K562 (cell line): ENCODE measurements around the gene DCAF5. TPM values are rescaled to one million over a fixed set of nuclear protein-coding genes. Genes with fewer than 3 reads are reported as not detected.

Experiments used
- ATAC-seq: fragments of 200-7000 bp; cut with Tn5 transposase; 3 replicates; pipeline ENCODE4 v1.9.1; 2020; ENCODE audit warnings: moderate library complexity
- BruUV-seq: library from RNA; stranded (reverse); fragments of 400-500 nt; replicated peaks from 2 replicates; lab custom pipeline; 2021; lab: Mats Ljungman, UMichigan
- CTCF ChIA-PET: fragments of 300-600 bp; formaldehyde crosslinking; extraction: SDS; loops from one replicate; lab custom pipeline; 2021; ENCODE audit warnings: low intra/inter-chr PET ratio; lab: Yijun Ruan, JAX
- POLR2A ChIA-PET: fragments of 300-600, 350-650 bp; sonication (Branson Sonifier 250); formaldehyde crosslinking; extraction: SDS; loops from one replicate; lab custom pipeline; 2021; ENCODE audit warnings: antibody characterized with exemption, inconsistent platforms; lab: Yijun Ruan, JAX
- DNase-seq, 4 experiments: peaks; one replicate each; pipeline versions ENCODE4 v3.0.0 to v3.0.0-alpha.2; 2011 to 2018; ENCODE audit warnings: low spot score in 3 of 4, mixed read lengths in 3 of 4; ENCODE audit errors: extremely low read depth in 1 of 4
- FAIRE-seq: peaks from 2 replicates; lab custom pipeline; 2011; peaks lifted over from hg19 to GRCh38; lab: Jason Lieb, UNC
- H2AFZ ChIP-seq: 2 replicates; pipeline ENCODE4 v1.6.0; 2011; ENCODE audit warnings: low read depth, low read length, control low read depth, inconsistent platforms
- H3K27ac ChIP-seq: fragments of 200-600 bp; 3 replicates; pipeline ENCODE4 v1.8.0; 2011; ENCODE audit warnings: low read depth, mild to moderate bottlenecking, control low read depth, inconsistent platforms, low read length, moderate library complexity, mixed read lengths; ENCODE audit errors: extremely low read depth
- H3K27me3 ChIP-seq, 2 experiments: fragments of 300-600 bp in 1 of 2; 2 replicates in 1 of 2; 3 replicates in 1 of 2; pipeline versions ENCODE4 v1.6.0 to v1.8.0; 2011; ENCODE audit warnings: inconsistent platforms in 2 of 2, low read length in 2 of 2, mild to moderate bottlenecking in 1 of 2, mixed read lengths in 1 of 2, moderate library complexity in 1 of 2; ENCODE audit not compliant: control insufficient read depth in 2 of 2, insufficient read depth in 2 of 2
- H3K36me3 ChIP-seq: fragments of 300-600 bp; 3 replicates; pipeline ENCODE4 v1.8.0; 2011; ENCODE audit warnings: mild to moderate bottlenecking, low read length, inconsistent platforms; ENCODE audit not compliant: control insufficient read depth, insufficient read depth
- H3K4me1 ChIP-seq, 2 experiments: fragments of 200-600 bp in 1 of 2; replicated peaks in 1 of 2; 2 replicates in 1 of 2; 3 replicates in 1 of 2; pipeline versions ENCODE4 v1.5.1 to v1.8.0; 2011; ENCODE audit warnings: inconsistent platforms in 2 of 2, low read length in 2 of 2, mild to moderate bottlenecking in 1 of 2, mixed read lengths in 1 of 2, moderate library complexity in 1 of 2; ENCODE audit not compliant: control insufficient read depth in 2 of 2, insufficient read depth in 2 of 2
- H3K4me2 ChIP-seq: 2 replicates; pipeline ENCODE4 v1.6.1; 2011; ENCODE audit warnings: low read length, control low read depth, inconsistent platforms, mixed read lengths; ENCODE audit not compliant: insufficient read depth
- H3K4me3 ChIP-seq: fragments of 200-600 bp; sonication (generic), shearing (Covaris generic); 2 replicates; pipeline ENCODE4 v1.5.1; 2016; ENCODE audit warnings: control low read depth, inconsistent platforms
- H3K79me2 ChIP-seq: fragments of 200-600 bp; 3 replicates; pipeline ENCODE4 v1.8.0; 2011; ENCODE audit warnings: low read length, inconsistent platforms; ENCODE audit not compliant: control insufficient read depth, insufficient read depth
- H3K9ac ChIP-seq, 2 experiments: 2 replicates each; pipeline versions ENCODE4 v1.6.0 to v1.6.1; 2011; ENCODE audit warnings: low read depth in 2 of 2, low read length in 2 of 2, control low read depth in 1 of 2, inconsistent platforms in 1 of 2, mild to moderate bottlenecking in 1 of 2, mixed read lengths in 1 of 2; ENCODE audit not compliant: insufficient read depth in 1 of 2
- H3K9me1 ChIP-seq: one replicate; pipeline ENCODE4 v1.6.0; 2011; ENCODE audit warnings: inconsistent platforms, mild to moderate bottlenecking, low read length, moderate library complexity; ENCODE audit not compliant: control insufficient read depth, insufficient read depth
- H3K9me3 ChIP-seq: replicated peaks from 2 replicates; pipeline ENCODE4 v1.5.1; 2011; ENCODE audit warnings: low read depth, low read length, inconsistent platforms; ENCODE audit not compliant: control insufficient read depth, insufficient read depth
- H4K20me1 ChIP-seq: replicated peaks from 2 replicates; pipeline ENCODE4 v1.6.1; 2011; ENCODE audit warnings: low read length, inconsistent platforms, mixed read lengths; ENCODE audit not compliant: control insufficient read depth, insufficient read depth
- C11orf30 ChIP-seq: fragments of 450-650 bp; IDR thresholded peaks from 2 replicates; pipeline ENCODE4 v1.6.1; 2016; ENCODE audit warnings: low read depth, mild to moderate bottlenecking
- MAFF ChIP-seq: IDR thresholded peaks from 2 replicates; pipeline ENCODE4 v1.6.1; 2012; ENCODE audit warnings: low read length, improper control_type of control experiment
- TSHZ1 ChIP-seq: fragments of 250-450 bp; sonication (Bioruptor Pico); IDR thresholded peaks from 2 replicates; pipeline ENCODE4 v1.4.0; 2020; ENCODE audit warnings: mild to moderate bottlenecking, moderate library complexity
- ZNF316 ChIP-seq: fragments of 450-650 bp; IDR thresholded peaks from 2 replicates; pipeline ENCODE4 v1.6.1; 2016
- WGBS: fragments of 100-300 bp; shearing (Covaris generic); methylation state at CpG from one replicate; pipeline ENCODE4 v1.1.6; 2016; ENCODE audit warnings: low coverage, mixed read lengths; ENCODE audit not compliant: insufficient coverage; ENCODE audit errors: missing lambda C conversion rate; 5-methylcytosine and 5-hydroxymethylcytosine counted together
- in situ Hi-C: fragments of 300-500 bp; cut with MboI; formaldehyde crosslinking; loops from 4 replicates; pipeline ENCODE4 v1.15.0; 2018; ENCODE audit warnings: inconsistent platforms, mixed read lengths
- intact Hi-C: fragments of 100-400 bp; cut with micrococcal nuclease; formaldehyde crosslinking; loops from 2 replicates; pipeline ENCODE4 v1.14.2; 2022
- polyA plus RNA-seq, 8 experiments: library from polyadenylated mRNA; depleted of rRNA in 4 of 8; stranded (reverse) in 5 of 8; unstranded in 3 of 8; fragments of >200 nt; fragmentation: Nextera tagmentation in 2 of 8; fragmentation: Illumina TruSeq in 1 of 8; extraction: Ambion mirVana in 2 of 8; extraction: Trizol in 1 of 8; gene quantifications; 2 replicates each; pipeline versions ENCODE4 v1.2.1 to v1.2.3, GENCODE V29; 2011 to 2014; ENCODE audit warnings: inconsistent platforms in 1 of 8, missing spikeins in 1 of 8
- total RNA-seq, 7 experiments: library from RNA; depleted of rRNA in 6 of 7; stranded (reverse); fragments of >200 nt in 6 of 7; fragmentation: Illumina TruSeq in 2 of 7; extraction: Trizol in 2 of 7; gene quantifications; 2 replicates each; pipeline versions ENCODE4 v1.2.1 to v1.2.3, GENCODE V29; 2011 to 2021; ENCODE audit warnings: low replicate concordance in 1 of 7

The DCAF5 gene
- total and polyA plus RNA-seq, 9 of the 15 experiments (the other 6 are each of a cell fraction or from before 2014, with no cell fraction given): 5.6 to 24.1 (median 12.7) TPM

GRCh38 chr14:69115407-69116185 lies 37.3 kb downstream of the DCAF5 start:
- Histone ChIP-seq H3K27me3 (no peaks in the 10 kb centered on the region), H3K4me1 (no peaks in the 10 kb centered on the region), H4K20me1 (no peaks in the 10 kb centered on the region), H3K79me2 (no peaks in the 10 kb centered on the region), H3K4me3 (no peak overlapping the region), H3K36me3 (peaks cover 46% of the 10 kb centered on the region; the same call in 2 of the 3 replicates), H3K9ac (no peak overlapping the region), H3K27ac (no peak overlapping the region), H3K9me3 (no peaks in the 10 kb centered on the region), H3K4me2 (no peak overlapping the region), H3K9me1 (no peaks in the 10 kb centered on the region), H2AFZ (no peak overlapping the region)
- ChIA-PET CTCF (no interaction called here), POLR2A (interaction anchor here (0.8 kb wide), 1 partner anchor 724 kb away, joined by 3 read pairs; no protein-coding TSS in a partner anchor)
- FAIRE-seq (no peak), DNase-seq (no peak), ATAC-seq (no peak)
- BruUV-seq: no TSS peak
- TF ChIP-seq C11orf30: peak; percentile 26; the same call in 1 of the 2 replicates
- TF ChIP-seq ZNF316: peak; percentile 33
- TF ChIP-seq MAFF: 0 out of 2 replicates have a peak, but pooled peaks have one; percentile 12
- TF ChIP-seq TSHZ1 (CRISPR knock-in tag): no peak
- in situ Hi-C loops: no loop called here
- intact Hi-C loops: no loop called here
- WGBS: 88% methylated on average over 3 of the region's 3 CpGs
